ENCODE results near the gene GDA. TPM values are rescaled to one million over a fixed set of nuclear protein-coding genes. Genes with fewer than 3 reads are reported as not detected.

The GDA gene
- total RNA-seq, 1 donor from 2014 or later: 0.30 TPM

DNA sequence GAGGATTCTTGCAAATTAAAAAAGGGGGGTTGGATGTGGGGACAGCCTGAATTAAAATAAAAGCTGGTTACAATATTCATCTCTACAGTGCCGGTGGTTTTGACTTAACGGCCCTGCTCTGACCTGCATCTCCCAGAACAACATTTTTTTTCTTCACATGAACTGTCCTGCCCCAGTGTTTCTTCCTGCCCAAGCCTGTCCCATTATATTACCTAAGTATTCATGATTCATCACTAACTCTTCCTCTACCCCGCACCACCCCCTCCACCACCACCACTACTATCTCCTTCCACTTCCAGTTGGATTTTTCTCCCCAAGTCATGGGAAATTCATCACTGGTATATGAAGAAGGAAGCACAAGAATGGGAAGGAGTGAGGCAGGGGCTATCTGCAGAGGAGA lies 125.7 kb downstream of the GDA start:
- TF ChIP-seq, protein P1, sequence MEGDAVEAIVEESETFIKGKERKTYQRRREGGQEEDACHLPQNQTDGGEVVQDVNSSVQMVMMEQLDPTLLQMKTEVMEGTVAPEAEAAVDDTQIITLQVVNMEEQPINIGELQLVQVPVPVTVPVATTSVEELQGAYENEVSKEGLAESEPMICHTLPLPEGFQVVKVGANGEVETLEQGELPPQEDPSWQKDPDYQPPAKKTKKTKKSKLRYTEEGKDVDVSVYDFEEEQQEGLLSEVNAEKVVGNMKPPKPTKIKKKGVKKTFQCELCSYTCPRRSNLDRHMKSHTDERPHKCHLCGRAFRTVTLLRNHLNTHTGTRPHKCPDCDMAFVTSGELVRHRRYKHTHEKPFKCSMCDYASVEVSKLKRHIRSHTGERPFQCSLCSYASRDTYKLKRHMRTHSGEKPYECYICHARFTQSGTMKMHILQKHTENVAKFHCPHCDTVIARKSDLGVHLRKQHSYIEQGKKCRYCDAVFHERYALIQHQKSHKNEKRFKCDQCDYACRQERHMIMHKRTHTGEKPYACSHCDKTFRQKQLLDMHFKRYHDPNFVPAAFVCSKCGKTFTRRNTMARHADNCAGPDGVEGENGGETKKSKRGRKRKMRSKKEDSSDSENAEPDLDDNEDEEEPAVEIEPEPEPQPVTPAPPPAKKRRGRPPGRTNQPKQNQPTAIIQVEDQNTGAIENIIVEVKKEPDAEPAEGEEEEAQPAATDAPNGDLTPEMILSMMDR (IDR thresholded peaks at IDR 0.05): no peak
- Histone ChIP-seq H3K36me3 (no peaks in the 10 kb centered on the region), H3K4me3 (no peak overlapping the region), H3K27ac (no peak overlapping the region), H3K4me1 (no peaks in the 10 kb centered on the region), H3K9me3 (no peaks in the 10 kb centered on the region), H3K27me3 (ENCODE audit: low read depth) (no peaks in the 10 kb centered on the region)
- no peak for ATAC-seq
- intact Hi-C loops (cut with DNase I): no loop called here
- no peak for DNase-seq

DNA sequence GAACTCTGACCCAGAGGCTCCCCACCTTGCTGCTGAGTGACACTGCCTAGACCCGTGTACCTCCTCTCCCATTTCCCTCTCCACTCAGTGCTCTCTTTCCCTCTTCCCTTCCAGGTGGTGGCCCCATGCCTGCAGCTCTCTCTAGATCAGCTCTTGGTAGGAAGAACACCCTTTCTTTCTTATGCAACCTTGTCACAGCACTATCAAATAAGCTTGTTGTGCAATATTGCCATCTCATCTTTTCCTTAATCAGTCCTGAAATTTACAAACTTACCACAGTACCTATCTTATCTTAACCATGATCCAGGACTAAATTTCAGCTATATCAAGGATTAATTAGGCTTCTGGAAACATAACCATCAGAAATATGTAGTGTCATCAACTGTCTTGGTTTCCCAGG lies 127.2 kb downstream of the GDA start:
- intact Hi-C loops (cut with DNase I): no loop called here

DNA sequence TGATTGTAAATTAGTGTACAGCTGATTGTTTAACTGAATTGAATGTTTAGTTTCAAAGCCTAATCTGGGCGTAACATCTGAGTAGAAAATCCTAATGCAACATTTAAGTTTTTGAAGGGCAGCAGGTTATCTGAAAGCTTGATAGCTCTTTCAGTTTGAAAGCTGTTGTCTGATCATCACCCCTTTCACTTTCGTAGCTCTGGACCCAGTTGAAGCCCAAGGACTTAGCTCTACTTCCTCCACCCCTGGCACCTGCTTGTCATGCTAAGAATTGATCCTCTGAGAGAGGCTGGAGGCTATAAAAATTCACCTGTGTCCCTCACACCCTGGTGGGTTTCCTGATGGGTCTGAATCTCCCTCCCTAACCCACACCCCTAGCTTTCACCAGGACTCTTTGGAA lies 129.7 kb downstream of the GDA start:
- no peak for ATAC-seq
- Histone ChIP-seq H3K4me3 (no peak overlapping the region), H3K27me3 (ENCODE audit: low read depth) (no peaks in the 10 kb centered on the region), H3K4me1 (no peaks in the 10 kb centered on the region), H3K36me3 (no peaks in the 10 kb centered on the region), H3K9me3 (no peaks in the 10 kb centered on the region), H3K27ac (no peak overlapping the region)
- no peak for DNase-seq
- TF ChIP-seq, protein P1 (IDR thresholded peaks at IDR 0.05): no peak
- intact Hi-C loops (cut with DNase I): no loop called here

More for the DNA sequence above, 127.2 kb downstream of the GDA start:
- no peaks in the 10 kb centered on the region for H3K36me3 ChIP-seq
- no peaks in the 10 kb centered on the region for H3K4me1 ChIP-seq
- DNase-seq (no peak), ATAC-seq (no peak)
- H3K27me3 ChIP-seq (ENCODE audit: low read depth): no peaks in the 10 kb centered on the region
- TF ChIP-seq, protein P1 (IDR thresholded peaks at IDR 0.05): no peak
- H3K27ac ChIP-seq: no peak overlapping the region
- no peaks in the 10 kb centered on the region for H3K9me3 ChIP-seq
- H3K4me3 ChIP-seq: no peak overlapping the region

DNA sequence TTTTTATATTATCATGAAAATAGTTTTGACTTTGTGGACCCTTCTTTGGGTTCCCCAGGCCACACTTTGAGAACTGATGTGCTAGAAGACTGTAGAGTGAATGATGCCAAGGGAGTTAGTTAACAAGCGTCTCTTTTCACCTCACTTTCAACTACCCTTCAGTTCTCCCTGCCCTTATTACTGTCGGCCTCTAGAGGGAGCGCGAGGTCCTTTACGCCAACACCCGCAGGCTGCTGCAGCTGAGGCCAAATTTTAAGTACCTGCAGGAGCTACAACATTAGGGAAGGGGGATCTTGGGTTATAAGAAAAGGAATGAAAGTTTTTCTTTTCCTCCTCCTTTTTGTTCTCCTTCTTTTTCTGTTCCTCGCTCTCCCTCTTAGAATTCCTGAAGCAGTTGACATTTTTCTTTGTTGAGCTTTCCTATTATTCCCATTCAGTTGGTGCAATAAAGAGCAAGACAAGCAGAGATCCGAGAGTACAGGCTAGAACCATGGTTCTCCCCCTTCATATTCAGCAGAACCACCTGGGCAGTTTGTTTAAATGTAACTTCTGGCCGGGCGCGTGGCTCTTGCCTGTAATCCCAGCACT lies 131.8 kb downstream of the GDA start:
- peak; percentile 77 for DNase-seq
- Histone ChIP-seq H3K27ac (no peak overlapping the region), H3K9me3 (no peaks in the 10 kb centered on the region), H3K36me3 (no peaks in the 10 kb centered on the region), H3K4me1 (no peaks in the 10 kb centered on the region), H3K4me3 (no peak overlapping the region), H3K27me3 (ENCODE audit: low read depth) (no peaks in the 10 kb centered on the region)
- ATAC-seq: peak; percentile 90 to 92
- intact Hi-C loops (cut with DNase I): no loop called here
- TF ChIP-seq, protein P1 (IDR thresholded peaks at IDR 0.05): peak; percentile 93

DNA sequence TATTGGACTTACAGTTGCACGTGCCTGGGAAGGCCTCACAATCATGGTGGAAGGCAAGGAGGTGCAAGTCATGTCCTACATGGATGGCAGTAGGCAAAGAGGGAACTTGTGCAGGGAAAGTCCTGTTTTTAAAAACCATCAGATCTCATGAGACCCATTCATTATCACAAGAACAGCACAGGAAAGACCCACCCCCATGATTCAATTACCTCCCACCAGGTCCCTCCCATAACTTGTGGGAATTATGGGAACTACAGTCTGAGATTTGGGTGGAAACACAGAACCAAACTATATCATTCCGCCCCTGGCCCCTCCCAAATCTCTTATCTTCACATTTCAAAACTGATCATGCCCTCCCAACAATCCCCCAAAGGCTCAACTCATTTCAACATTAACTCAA lies 140.2 kb downstream of the GDA start:
- Histone ChIP-seq H3K27ac (no peak overlapping the region), H3K27me3 (ENCODE audit: low read depth) (no peaks in the 10 kb centered on the region), H3K9me3 (no peaks in the 10 kb centered on the region), H3K4me3 (no peak overlapping the region), H3K4me1 (peaks cover 20% of the 10 kb centered on the region), H3K36me3 (no peaks in the 10 kb centered on the region)
- DNase-seq: no peak
- ATAC-seq: no peak
- intact Hi-C loops (cut with DNase I): no loop called here
- TF ChIP-seq, protein P1 (IDR thresholded peaks at IDR 0.05): no peak

Measured in lower lobe of right lung (tissue), 2 donors.